HL-60/S4 (cell line): ENCODE data around the gene COL2A1.

ENCODE experiments used
- in situ Hi-C: fragments of 300-500 bp; cut with MboI; formaldehyde crosslinking; loops from 2 replicates; pipeline ENCODE4 v1.14.3; 2022; ENCODE audit warnings: low sequenced_read_pairs

Gene COL2A1

DNA sequence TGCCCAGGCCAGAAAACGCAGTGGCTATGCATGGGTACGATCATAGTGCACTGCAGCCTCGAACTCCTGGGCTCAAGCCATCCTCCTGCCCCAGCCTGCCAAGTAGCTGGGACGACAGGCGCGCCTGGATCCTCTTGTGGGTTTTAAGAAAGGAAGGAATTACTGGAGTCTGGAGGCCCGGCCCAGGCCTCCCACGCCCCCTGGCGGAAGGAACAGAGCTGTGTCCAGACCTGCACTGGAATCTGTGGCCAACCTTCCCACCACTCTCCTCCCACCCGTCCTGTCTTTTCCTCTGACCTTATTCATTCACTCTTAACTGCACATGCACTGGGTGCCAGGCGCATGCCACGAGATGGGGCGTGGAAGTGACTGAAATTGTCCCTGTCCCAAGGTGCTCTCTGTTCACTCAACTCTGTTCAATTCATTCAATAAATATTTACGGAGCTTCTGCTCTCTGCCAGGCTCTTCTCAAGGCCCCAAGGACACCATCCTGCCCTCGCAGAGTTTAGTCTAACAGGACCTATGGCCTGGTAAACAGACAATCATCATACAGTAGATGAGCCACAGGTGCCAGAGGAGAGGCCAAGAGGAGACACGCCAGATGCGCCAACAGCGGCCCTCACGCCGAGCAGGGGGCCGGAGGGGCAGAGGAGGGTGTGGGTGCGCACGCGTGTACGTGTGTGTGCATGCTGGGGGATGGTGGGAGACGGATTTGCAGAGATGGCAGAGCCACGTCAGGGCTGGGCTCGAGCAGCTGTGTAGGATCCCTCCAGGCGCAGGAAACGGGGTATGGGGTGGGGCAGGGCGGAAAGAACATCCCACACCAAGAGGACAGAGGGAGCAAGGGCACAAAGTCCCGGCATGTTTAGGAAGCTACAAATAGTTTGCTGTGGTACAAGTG lies 54.6 kb downstream of the COL2A1 start:
- in situ Hi-C loops = no loop called here

DNA sequence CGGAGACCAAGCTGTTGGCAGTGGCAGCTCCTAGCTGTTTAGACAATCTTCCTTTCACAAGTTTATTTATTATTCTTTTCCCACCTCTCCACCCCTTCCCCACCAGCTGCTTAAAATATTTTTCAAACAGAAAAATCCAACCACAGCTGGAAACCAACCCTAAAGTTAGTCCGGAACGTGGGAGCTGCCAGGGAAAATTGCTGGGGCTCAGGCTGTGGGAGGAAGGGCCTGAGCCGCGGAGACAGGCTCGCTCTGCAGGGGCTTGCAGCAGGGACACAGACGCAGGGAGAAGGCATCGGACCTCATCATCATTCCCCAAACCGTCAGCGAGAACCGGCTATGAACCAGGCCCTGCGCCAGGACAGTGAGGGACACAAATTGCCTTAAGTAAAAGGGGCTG lies 56.9 kb downstream of the COL2A1 start:
- in situ Hi-C loops = no loop called here

GRCh38 chr12:47946413-47947323 lies 57.6 kb downstream of the COL2A1 start:
- in situ Hi-C loops = no loop called here

DNA sequence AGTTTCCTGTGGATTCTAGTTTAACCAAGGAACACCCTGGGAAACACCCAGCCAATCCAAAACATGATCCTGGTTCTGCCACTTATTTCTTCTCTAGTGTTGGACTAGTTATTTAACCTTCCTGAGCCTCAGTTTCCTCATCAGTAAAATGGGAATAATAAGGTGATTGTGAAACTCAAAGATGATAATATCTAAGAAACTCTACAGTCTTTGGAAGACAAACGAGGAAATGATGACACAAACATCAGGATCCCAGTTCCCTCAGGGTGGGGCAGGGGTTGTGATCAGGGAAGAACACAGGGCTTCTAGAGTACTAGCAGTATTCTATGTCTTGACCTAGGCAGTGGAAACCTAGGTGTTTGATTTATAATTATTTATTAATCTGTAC lies 58.9 kb downstream of the COL2A1 start:
- in situ Hi-C loops = no loop called here

- in situ Hi-C loops = no loop called here
Observed at GRCh38 chr12:47944685-47945340, 59.5 kb downstream of the COL2A1 start.

- in situ Hi-C loops = no loop called here
Observed at GRCh38 chr12:47943623-47944340, 60.5 kb downstream of the COL2A1 start.

DNA sequence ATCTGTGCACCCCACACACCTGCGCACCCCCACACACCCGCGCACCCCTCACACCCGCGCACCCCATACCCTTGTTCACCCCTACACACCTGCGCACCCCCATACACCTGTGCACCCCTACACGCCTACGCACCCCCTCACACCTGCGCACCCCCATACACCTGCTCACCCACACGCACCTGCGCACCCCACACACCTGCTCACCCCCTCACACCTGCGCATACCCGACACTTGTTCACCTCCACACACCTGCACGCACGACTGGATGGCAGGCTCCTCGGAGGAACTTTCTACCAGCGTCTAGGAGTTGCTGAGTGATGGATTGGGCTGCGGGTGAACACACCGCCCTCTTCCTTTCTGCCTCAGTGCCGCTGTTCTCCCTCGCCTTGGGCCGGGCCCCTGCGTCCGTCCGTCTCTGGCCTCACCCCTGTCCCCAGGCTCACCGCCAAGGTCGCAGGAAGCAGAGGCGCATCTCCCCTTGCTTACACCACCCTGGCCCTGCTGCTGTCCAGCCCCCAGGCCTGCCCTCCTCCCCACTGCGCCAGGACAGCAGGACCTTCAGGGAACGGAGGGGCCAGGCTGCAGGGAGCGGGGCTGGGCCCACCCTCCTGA lies 61.6 kb downstream of the COL2A1 start:
- in situ Hi-C loops = no loop called here

GRCh38 chr12:47941871-47942613 lies 62.2 kb downstream of the COL2A1 start:
- in situ Hi-C loops = no loop called here

GRCh38 chr12:47941475-47941780 lies 62.8 kb downstream of the COL2A1 start:
- in situ Hi-C loops = no loop called here

- in situ Hi-C loops = no loop called here
Observed at GRCh38 chr12:47940773-47941474, 63.4 kb downstream of the COL2A1 start.

- in situ Hi-C loops = no loop called here
Observed at GRCh38 chr12:47939009-47939601, 65.2 kb downstream of the COL2A1 start.

GRCh38 chr12:47938594-47938993 lies 65.7 kb downstream of the COL2A1 start:
- in situ Hi-C loops = no loop called here

GRCh38 chr12:47938093-47938492 lies 66.2 kb downstream of the COL2A1 start:
- in situ Hi-C loops = no loop called here

DNA sequence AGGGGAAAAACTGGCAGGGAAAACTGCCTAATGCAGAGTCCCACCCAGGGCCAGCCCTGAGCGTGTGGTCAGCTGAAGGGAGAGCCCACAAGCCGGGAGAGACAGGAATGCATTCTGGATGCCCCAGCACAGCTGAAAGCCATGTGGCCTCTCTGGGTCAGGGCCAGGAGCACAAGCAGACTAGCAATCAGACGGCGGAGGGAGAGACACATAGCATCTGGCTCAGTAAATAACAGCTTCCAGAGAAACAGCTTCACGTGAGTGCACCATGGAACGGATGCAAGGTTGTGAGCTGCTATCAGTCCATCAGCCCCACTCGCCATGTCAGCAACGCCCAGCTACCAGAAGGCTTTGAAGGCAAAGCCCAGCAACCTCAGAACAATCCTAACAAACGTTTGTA lies 69.1 kb downstream of the COL2A1 start:
- in situ Hi-C loops = no loop called here

DNA sequence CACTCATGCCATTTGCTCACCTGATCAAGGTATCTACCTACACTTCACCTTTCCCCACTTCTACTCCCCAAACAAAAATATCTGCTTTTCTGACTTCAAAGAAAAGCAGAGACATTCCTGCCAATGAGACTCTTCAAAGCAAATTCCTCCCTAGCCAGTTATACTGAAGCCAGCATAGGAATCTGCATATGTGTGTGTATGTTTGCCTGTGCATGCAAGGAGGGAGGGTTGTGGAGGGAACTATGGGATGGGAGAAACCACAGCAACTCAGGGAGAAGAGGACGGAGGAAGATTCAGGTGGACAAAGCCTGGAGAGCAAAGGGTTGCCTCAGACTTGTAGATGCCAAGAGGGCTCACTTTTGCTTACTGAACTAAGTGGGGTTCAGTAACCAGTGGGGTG lies 73.1 kb downstream of the COL2A1 start:
- in situ Hi-C loops = no loop called here

DNA sequence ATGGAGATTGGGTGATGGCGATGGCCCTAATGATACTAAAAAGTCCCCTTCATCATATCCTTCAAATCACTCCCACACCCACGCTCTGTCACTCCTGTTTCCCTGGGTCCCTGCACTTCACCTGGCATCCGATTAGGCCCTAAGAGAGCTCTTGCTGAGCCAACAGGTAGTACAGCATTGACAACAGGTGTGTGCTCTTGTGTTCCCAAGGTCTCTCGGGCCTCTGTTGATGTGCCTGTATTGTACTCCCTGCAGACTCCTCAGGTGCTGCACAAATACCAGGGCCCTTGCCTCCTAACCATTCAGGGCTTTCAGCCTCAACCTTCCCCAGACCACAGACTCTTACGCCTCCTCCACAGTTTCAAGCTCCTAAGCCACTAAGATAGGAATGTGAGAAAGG lies 73.6 kb downstream of the COL2A1 start:
- in situ Hi-C loops = no loop called here

DNA sequence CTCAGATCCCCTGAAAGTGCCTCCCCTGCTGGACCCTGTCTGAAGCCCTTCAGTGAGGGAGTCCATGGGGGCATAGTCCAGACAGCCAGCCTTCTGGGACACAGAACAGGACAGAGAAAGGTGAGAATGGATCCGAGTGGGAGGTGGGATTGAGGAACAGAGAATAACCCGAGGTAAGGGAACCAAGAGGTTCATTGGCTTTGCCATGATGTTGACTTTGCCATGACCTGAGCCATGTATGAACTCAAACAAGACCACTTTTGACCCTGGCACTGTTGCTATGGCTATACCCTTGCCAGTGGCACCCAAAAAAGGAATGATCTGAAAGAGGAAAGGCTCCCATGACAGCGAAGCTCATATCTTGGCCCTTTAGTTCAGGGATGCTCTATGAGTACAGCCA lies 76.9 kb downstream of the COL2A1 start:
- in situ Hi-C loops = no loop called here
